Thyroid gland (tissue), 4 donors: Measurements from ENCODE around the gene ABHD1. TPM values are rescaled to one million over a fixed set of nuclear protein-coding genes. Genes with fewer than 3 reads are reported as not detected.

Experiments used
- DNase-seq, 2 donors: peaks; one replicate each; pipeline ENCODE4 v3.0.0-alpha.2; 2019
- H3K27ac ChIP-seq, 3 donors: fragments of 200-600 bp; sonication (generic); 1 replicate in 2 of 3; 2 replicates in 1 of 3; pipeline ENCODE4 v1.5.1; 2016 to 2019; ENCODE audit warnings: mild to moderate bottlenecking in 1 of 3, moderate library complexity in 1 of 3
- H3K27me3 ChIP-seq: fragments of 200-600 bp; sonication (generic); one replicate; pipeline ENCODE4 v1.5.1; 2019
- H3K36me3 ChIP-seq, 2 donors: fragments of 200-600 bp; sonication (generic); one replicate each; pipeline ENCODE4 v1.5.1; 2016 to 2019
- H3K4me1 ChIP-seq, 2 donors: fragments of 200-600 bp; sonication (generic); one replicate each; pipeline ENCODE4 v1.5.1; 2017 to 2019
- H3K4me3 ChIP-seq, 3 donors: fragments of 200-600 bp; sonication (generic); replicated peaks in 1 of 3; 1 replicate in 2 of 3; 2 replicates in 1 of 3; pipeline ENCODE4 v1.5.1; 2016; ENCODE audit warnings: mild to moderate bottlenecking in 1 of 3
- H3K9me3 ChIP-seq: fragments of 200-600 bp; sonication (generic); one replicate; pipeline ENCODE4 v1.5.1; 2017
- CTCF ChIP-seq, 6 experiments: fragments of 200-600 bp in 3 of 6; fragments of 450-650 bp in 3 of 6; sonication (generic) in 3 of 6; IDR thresholded peaks; one replicate each; pipeline ENCODE4 v1.5.1; 2016 to 2019; ENCODE audit warnings: antibody characterized with exemption in 6 of 6, mild to moderate bottlenecking in 2 of 6, inconsistent platforms in 1 of 6, moderate library complexity in 1 of 6
- POLR2A ChIP-seq, 2 donors: fragments of 450-650 bp; IDR thresholded peaks; one replicate each; pipeline ENCODE4 v1.6.1; 2017; ENCODE audit warnings: antibody characterized with exemption in 2 of 2, mild to moderate bottlenecking in 2 of 2, moderate library complexity in 1 of 2
- WGBS, 2 donors: methylation state at CpG; one replicate each; pipeline ENCODE4 v1.1.5; 2017; 5-methylcytosine and 5-hydroxymethylcytosine counted together
- intact Hi-C: fragments of 100-400 bp; cut with DNase I; formaldehyde crosslinking; loops from one replicate; pipeline ENCODE4 v1.15.1; 2023
- total RNA-seq, 4 donors: library from RNA; depleted of rRNA; stranded (reverse); fragments of >200 nt; gene quantifications; one replicate each; pipeline ENCODE4 v1.2.3, GENCODE V29; 2016

ABHD1 gene
- total RNA-seq, 4 donors from 2014 or later: 0.44 to 1.1 (median 0.76) TPM

GRCh38 chr2:27128668-27129571 is 5.3 kb downstream of the ABHD1 start:
- intact Hi-C loops: no loop called here
- H3K27ac ChIP-seq: no peak overlapping the region
- peaks cover 10 to 15% of the 10 kb centered on the region in 2 donors for H3K4me1 ChIP-seq
- TF ChIP-seq POLR2A (IDR thresholded peaks at IDR 0.05) (no peak), CTCF (IDR thresholded peaks at IDR 0.05) (no peak)
- no peaks in the 10 kb centered on the region for H3K27me3 ChIP-seq
- H3K36me3 ChIP-seq: peaks cover 11 to 24% of the 10 kb centered on the region in 2 donors
- H3K4me3 ChIP-seq: no peak overlapping the region
- H3K9me3 ChIP-seq: no peaks in the 10 kb centered on the region
- WGBS, 2 donors: 83 to 89% methylated on average over 11 of the region's 11 CpGs
- no peak for DNase-seq

- peaks cover 10 to 12% of the 10 kb centered on the region in 2 donors for H3K4me1 ChIP-seq
- no peak overlapping the region for H3K27ac ChIP-seq
- peaks cover 11 to 24% of the 10 kb centered on the region in 2 donors for H3K36me3 ChIP-seq
- TF ChIP-seq POLR2A (IDR thresholded peaks at IDR 0.05) (no peak), CTCF (IDR thresholded peaks at IDR 0.05) (no peak)
- WGBS, 2 donors: 92 to 96% methylated on average over 9 to 10 of the region's 10 CpGs
- no peaks in the 10 kb centered on the region for H3K27me3 ChIP-seq
- no peak overlapping the region for H3K4me3 ChIP-seq
- intact Hi-C loops: no loop called here
- no peaks in the 10 kb centered on the region for H3K9me3 ChIP-seq
- DNase-seq: no peak
Observed at GRCh38 chr2:27130396-27130795, 6.8 kb downstream of the ABHD1 start.

GRCh38 chr2:27131429-27131828 is 7.8 kb downstream of the ABHD1 start:
- no peak for TF ChIP-seq POLR2A (IDR thresholded peaks at IDR 0.05)
- no peak for TF ChIP-seq CTCF (IDR thresholded peaks at IDR 0.05)
- intact Hi-C loops: no loop called here
- Histone ChIP-seq H3K4me3 (no peak overlapping the region), H3K4me1 (peaks cover 10 to 12% of the 10 kb centered on the region in 2 donors), H3K27me3 (no peaks in the 10 kb centered on the region), H3K9me3 (no peaks in the 10 kb centered on the region), H3K27ac (no peak overlapping the region), H3K36me3 (peaks cover 11 to 24% of the 10 kb centered on the region in 2 donors)
- 93% methylated on average over 8 to 11 of the region's 11 CpGs for WGBS, 2 donors
- DNase-seq: no peak

GRCh38 chr2:27133195-27133875 is 9.7 kb downstream of the ABHD1 start:
- no peaks in the 10 kb centered on the region for H3K27me3 ChIP-seq
- TF ChIP-seq CTCF (IDR thresholded peaks at IDR 0.05) (no peak), POLR2A (IDR thresholded peaks at IDR 0.05) (no peak)
- H3K36me3 ChIP-seq: peaks cover 11 to 24% of the 10 kb centered on the region in 2 donors
- no peaks in the 10 kb centered on the region for H3K9me3 ChIP-seq
- peak overlapping the region; percentile 65 to 100 (median 70) for H3K4me3 ChIP-seq
- no peak for DNase-seq
- 34 to 35% methylated on average over 14 of the region's 14 CpGs for WGBS, 2 donors
- peak overlapping the region in 1 of 3 donors; percentile 87 for H3K27ac ChIP-seq
- H3K4me1 ChIP-seq: peaks cover 10 to 12% of the 10 kb centered on the region in 2 donors
- intact Hi-C loops: no loop called here
